Activated naive CD4-positive, alpha-beta T cell treated with anti-CD3 and anti-CD28 coated beads, Interleukin-2, amount 50 U/mL, for 16 hours (primary cell): ENCODE data around the gene SFT2D1.

Experiments used
- DNase-seq: peaks from one replicate; pipeline ENCODE4 v3.0.0-alpha.2; 2020

SFT2D1 gene

GRCh38 chr6:166331503-166332415, 10.6 kb downstream of the SFT2D1 start:
- no peak for DNase-seq

DNA sequence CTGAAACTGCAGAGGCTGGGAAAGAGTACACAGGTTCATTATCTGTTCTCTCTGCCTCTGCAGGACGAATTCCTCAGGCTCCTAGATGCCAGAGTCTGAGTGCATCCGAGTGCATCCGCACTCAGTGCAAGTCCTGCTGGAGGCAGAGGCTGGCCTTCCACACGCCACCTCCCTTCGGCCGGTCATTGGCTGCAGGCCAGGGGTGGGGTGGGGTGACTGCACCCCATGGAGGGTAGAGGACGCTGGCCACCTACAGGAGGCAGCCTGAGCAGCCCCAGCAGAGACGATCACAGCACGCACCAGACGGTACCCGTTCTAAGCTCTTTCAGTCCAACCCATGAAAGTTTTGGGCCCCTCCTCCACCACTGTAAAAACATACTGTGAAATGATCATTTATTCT, 11.7 kb downstream of the SFT2D1 start:
- no peak for DNase-seq

- DNase-seq = no peak
These were observed 16.8 kb downstream of the SFT2D1 start for GRCh38 chr6:166325383-166326042.

GRCh38 chr6:166323395-166323794, 18.9 kb downstream of the SFT2D1 start:
- no peak for DNase-seq

- no peak for DNase-seq
These were observed 23.4 kb downstream of the SFT2D1 start for GRCh38 chr6:166318649-166319600.

- DNase-seq = no peak
These were observed 24.1 kb downstream of the SFT2D1 start for GRCh38 chr6:166318227-166318626.

- DNase-seq = no peak
These were observed 24.8 kb downstream of the SFT2D1 start for GRCh38 chr6:166317261-166318212.

- no peak for DNase-seq
These were observed 26.9 kb downstream of the SFT2D1 start for GRCh38 chr6:166315436-166315835.

- DNase-seq = no peak
These were observed 27.9 kb downstream of the SFT2D1 start for GRCh38 chr6:166314454-166314853.

DNA sequence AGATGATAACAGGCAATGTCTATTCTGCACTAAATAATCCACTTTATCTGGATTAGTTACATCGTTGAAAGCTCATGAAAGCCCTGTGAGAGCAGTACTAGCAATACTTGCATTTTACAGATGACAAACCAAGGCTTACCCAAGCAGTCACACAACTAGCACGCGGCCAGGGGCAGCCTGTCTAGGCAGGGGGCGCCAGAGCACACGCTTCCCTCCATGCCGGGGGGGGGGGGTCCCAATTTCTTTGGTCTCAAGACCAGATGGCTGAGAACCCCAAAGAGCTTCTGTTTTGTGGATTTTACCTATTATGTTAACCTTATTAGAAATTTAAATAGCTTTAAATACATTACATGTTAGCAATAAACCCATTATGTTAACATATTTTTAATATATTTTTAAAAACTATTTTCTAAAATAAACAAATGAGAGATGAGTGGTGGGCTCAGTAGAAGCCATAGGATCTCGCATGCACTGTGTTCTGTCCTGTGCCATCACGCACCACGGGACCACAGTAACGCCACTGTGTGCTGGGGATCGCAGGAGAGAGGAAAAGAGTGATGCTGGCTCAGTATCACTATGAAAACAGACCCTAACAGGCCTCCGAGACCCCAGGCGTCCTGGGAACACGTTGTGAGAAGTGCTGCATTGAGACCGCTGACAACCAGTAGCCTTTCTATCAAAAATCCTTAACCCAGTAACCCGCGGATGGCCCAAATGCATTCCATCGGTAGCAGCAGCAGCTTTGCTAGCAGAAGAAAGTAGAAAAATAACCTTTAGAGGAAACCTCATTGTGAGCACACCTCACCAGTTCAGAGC, 28.9 kb downstream of the SFT2D1 start:
- peak; percentile 59 for DNase-seq

- DNase-seq = no peak
These were observed 29.5 kb downstream of the SFT2D1 start for GRCh38 chr6:166312832-166313231.

- no peak for DNase-seq
These were observed 31.7 kb downstream of the SFT2D1 start for GRCh38 chr6:166310634-166311033.

- DNase-seq = no peak
These were observed 32.4 kb downstream of the SFT2D1 start for GRCh38 chr6:166309977-166310376.

- DNase-seq = no peak
These were observed 33.4 kb downstream of the SFT2D1 start for GRCh38 chr6:166308769-166309589.

GRCh38 chr6:166308033-166308768, 34.1 kb downstream of the SFT2D1 start, which contains the start of gene PRR18:
Gene PRR18, minus strand, starts transcription at chr6:166308392. Its CDS starts 250 bp downstream, at chr6:166308142.
- DNase-seq = no peak

- DNase-seq = peak; percentile 36
These were observed 35.0 kb downstream of the SFT2D1 start for GRCh38 chr6:166307082-166308032.

DNA sequence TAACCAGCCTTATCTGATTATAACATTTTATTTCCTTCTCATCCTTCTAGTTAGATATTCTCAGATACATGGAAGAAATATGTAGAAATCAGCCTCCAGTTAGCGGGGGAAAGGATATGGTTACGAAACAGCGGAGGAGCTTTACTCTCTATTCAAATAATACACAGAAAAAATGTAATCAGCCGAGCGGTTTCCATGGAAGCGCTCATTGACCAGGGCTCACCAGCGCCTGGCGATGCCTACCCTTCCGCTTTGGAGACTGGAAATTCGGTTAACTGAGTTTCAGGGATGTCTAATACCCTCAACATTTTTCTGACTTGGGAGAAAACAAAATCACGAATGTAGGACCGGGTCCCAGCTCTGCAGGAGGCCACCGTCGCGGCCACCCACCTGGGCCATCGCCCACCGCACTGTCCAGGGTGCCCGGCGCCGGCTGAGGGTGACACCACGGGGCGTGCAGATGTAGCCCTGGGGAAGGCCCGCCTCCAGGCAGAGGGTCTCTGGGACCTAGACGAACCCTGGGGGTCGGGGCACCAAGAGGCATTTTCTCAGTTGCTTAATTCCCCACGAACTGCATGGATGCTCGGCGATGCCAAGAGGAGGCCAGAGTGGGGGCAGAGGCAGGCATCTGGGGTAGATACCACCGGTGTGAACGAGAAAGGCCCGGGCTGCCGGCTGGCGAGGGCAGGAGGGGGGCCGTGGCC, 35.8 kb downstream of the SFT2D1 start:
- DNase-seq = no peak
